ENCODE results near the gene RASGRP4. TPM values are rescaled to one million over a fixed set of nuclear protein-coding genes. Genes with fewer than 3 reads are reported as not detected.
"Not testable (repeated sequence)": the region's sequence is repeated elsewhere in the genome, so short reads cannot be mapped to it uniquely, and the experiment has no call there.

Gene RASGRP4
- total RNA-seq, result 1.5 and 1.8 TPM in 2 replicates

DNA sequence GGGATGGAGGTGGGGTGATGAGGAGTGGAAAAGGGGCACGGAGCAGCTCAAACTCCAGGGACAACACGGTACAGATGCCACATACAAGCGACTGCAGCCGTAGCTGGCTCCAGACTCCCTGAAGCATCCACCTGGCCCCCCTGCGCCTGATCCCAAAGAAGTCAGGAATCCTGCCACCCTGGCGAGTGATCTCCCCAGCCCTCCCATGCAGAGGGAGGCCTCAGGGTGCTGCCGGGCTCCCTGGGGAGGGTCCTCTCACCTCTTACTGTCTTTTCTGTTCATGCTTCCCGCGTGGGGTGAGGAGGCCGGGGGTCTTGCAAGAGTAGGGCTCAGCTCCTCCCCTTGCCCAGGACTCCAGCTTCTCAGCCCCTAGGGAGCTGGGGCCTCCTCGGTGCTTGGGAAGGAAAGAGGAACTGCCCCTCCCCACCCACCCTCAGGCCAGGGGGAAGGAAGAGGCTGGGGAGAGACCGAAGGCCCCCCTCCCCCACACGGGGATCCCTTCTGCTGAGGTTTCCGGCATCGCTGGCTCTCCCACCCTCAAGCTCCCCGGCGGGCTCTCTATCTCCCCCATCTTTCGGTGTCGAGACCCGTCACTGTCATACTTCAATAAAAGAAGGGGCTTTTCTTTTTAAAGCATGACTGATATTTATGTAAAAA, at the start of gene RASGRP4:
RASGRP4 (minus strand) TSS at position 410 of the 657 bp plus-strand sequence; CDS start at position 282, 128 bp downstream.
- no peaks in the 10 kb centered on the region for H3K36me3 Mint-ChIP-seq (ENCODE audit: low read depth)
- peaks cover 32% of the 10 kb centered on the region for H3K4me1 Mint-ChIP-seq (ENCODE audit: low read depth)
- H3K4me3 Mint-ChIP-seq, result peak within 1 kb of the TSS; percentile 51
- H3K27me3 Mint-ChIP-seq (ENCODE audit: insufficient read depth), result peaks cover 2% of the 10 kb centered on the region
- DNase-seq (ENCODE audit: low spot score), result no peak
- H3K27ac Mint-ChIP-seq, result peak within 1 kb of the TSS; percentile 90
- intact Hi-C loops (cut with micrococcal nuclease), result loop anchor here (5.0 kb wide), 1 partner anchor 231 kb away; no protein-coding TSS in a partner anchor
- H3K9me3 Mint-ChIP-seq, result no peaks in the 10 kb centered on the region

DNA sequence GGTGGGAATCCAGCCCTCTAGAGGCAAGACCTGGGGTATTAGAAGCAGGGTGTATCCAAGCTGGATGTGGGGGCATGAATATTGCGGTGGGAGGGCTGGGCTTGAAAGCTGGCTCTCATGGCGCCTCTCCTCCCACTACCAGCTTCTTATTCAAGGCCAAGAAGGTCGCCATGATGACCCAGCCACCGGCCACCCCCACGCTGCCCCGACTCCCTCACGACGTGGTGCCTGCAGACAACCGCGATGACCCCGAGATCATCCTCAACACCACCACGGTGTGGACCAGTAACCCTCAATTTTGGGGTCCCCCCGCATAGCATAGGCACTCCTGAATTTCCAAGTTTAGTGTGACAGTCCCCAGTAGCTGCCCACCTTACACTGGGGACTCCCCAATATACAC, 49.2 kb upstream of the RASGRP4 start:
- no peaks in the 10 kb centered on the region for H3K36me3 Mint-ChIP-seq (ENCODE audit: low read depth)
- H3K27ac Mint-ChIP-seq, result no peak overlapping the region
- no peak for DNase-seq (ENCODE audit: low spot score)
- H3K4me1 Mint-ChIP-seq (ENCODE audit: low read depth), result no peaks in the 10 kb centered on the region
- no peak overlapping the region for H3K4me3 Mint-ChIP-seq
- no peaks in the 10 kb centered on the region for H3K9me3 Mint-ChIP-seq
- intact Hi-C loops (cut with micrococcal nuclease), result no loop called here
- peaks cover 4% of the 10 kb centered on the region for H3K27me3 Mint-ChIP-seq (ENCODE audit: insufficient read depth)

DNA sequence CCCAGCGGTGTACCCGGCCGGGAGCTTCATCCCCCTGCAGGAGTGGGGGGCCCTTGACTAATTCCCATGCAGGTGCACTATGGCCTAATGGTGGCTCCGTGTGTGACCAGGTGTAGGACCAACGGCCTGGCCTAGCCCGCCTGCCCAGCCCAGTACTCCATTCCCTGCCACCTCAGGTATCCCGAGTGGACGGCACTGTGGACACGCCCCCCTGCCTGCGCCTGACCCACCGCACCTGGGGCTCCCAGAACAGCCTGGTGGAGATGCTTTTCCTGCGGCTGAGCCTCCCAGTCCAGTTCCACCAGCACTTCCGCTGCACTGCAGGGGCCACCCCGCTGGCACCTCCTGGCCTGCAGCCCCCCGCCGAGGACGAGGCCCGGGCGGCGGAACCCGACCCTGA, 47.2 kb upstream of the RASGRP4 start:
- Mint-ChIP-seq H3K9me3 (no peaks in the 10 kb centered on the region), H3K36me3 (ENCODE audit: low read depth) (no peaks in the 10 kb centered on the region), H3K27me3 (ENCODE audit: insufficient read depth) (peaks cover 4% of the 10 kb centered on the region), H3K4me3 (no peak overlapping the region), H3K4me1 (ENCODE audit: low read depth) (no peaks in the 10 kb centered on the region), H3K27ac (no peak overlapping the region)
- no peak for DNase-seq (ENCODE audit: low spot score)
- intact Hi-C loops (cut with micrococcal nuclease), result no loop called here

DNA sequence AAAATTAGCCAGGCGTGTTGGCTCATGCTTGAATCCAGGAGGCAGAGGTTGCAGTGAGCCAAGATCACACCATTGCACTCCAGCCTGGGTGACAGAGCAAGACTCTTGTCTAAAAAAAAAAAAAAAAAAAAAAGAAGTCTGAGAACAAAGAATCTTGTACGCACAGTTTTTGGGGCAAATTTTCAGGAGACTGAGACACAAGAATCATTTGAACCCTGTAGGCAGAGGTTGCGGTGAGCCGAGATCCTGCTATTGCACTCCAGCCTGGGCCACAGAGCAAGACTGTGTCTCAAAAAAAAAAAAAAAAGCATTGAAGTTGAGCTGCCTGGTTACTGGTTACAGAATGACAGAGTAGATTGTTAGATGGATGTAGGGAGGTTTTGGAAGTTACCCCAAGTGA, 46.7 kb upstream of the RASGRP4 start:
- H3K36me3 Mint-ChIP-seq (ENCODE audit: low read depth); H3K4me3 Mint-ChIP-seq; DNase-seq (ENCODE audit: low spot score); H3K4me1 Mint-ChIP-seq (ENCODE audit: low read depth); H3K27ac Mint-ChIP-seq; intact Hi-C loops (cut with micrococcal nuclease); H3K9me3 Mint-ChIP-seq; H3K27me3 Mint-ChIP-seq (ENCODE audit: insufficient read depth): not testable (repeated sequence)

GRCh38 chr19:38470788-38471480, 44.9 kb upstream of the RASGRP4 start:
- H3K4me3 Mint-ChIP-seq, result no peak overlapping the region
- no peak for DNase-seq (ENCODE audit: low spot score)
- H3K27me3 Mint-ChIP-seq (ENCODE audit: insufficient read depth), result peaks cover 4% of the 10 kb centered on the region
- intact Hi-C loops (cut with micrococcal nuclease), result no loop called here
- no peaks in the 10 kb centered on the region for H3K36me3 Mint-ChIP-seq (ENCODE audit: low read depth)
- H3K9me3 Mint-ChIP-seq, result no peaks in the 10 kb centered on the region
- H3K4me1 Mint-ChIP-seq (ENCODE audit: low read depth), result no peaks in the 10 kb centered on the region
- no peak overlapping the region for H3K27ac Mint-ChIP-seq

- intact Hi-C loops (cut with micrococcal nuclease), result no loop called here
- H3K4me3 Mint-ChIP-seq, result no peak overlapping the region
- no peak overlapping the region for H3K27ac Mint-ChIP-seq
- no peaks in the 10 kb centered on the region for H3K4me1 Mint-ChIP-seq (ENCODE audit: low read depth)
- H3K36me3 Mint-ChIP-seq (ENCODE audit: low read depth), result no peaks in the 10 kb centered on the region
- H3K27me3 Mint-ChIP-seq (ENCODE audit: insufficient read depth), result peaks cover 4% of the 10 kb centered on the region
- H3K9me3 Mint-ChIP-seq, result no peaks in the 10 kb centered on the region
- DNase-seq (ENCODE audit: low spot score), result no peak
Observed at GRCh38 chr19:38469151-38469550, 43.1 kb upstream of the RASGRP4 start.

DNA sequence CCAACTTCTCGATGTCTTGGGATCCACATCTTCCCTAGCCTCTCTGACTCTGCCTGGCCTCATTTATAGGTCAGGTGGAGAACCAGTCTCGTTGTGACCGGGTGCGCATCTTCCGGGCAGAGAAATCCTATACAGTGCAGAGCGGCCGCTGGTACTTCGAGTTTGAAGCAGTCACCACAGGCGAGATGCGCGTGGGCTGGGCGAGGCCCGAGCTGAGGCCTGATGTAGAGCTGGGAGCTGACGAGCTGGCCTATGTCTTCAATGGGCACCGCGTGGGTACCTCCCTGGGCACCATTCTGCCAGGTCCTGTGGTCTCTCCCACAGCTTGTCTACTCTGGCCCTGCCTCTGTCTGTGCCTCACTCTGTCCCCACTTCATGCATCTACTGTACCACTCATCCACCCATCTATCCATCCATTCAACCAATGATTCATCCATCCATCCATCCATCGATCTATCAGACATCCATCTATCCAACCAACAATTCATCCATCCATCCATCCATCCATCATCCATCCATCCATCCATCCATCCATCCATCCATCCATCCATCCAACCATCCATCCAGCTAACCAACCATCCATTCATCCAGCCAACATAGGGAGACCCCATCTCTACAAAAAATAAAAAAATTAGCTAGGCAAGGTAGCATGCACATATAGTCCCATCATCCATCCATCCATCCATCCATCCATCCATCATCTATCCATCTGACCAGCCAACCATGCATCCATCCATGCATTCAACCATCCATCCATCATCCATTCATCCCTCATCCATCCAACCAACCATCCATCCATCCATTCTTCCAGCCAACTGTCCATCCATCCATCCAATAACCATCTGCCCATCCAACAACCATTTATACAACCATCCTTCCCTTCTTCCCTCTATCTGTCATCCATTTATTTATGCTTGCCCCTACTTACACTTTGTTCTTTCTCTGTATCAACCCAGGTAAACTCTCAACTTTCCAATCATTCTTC, 41.8 kb upstream of the RASGRP4 start:
- intact Hi-C loops (cut with micrococcal nuclease), result no loop called here
- H3K9me3 Mint-ChIP-seq, result no peaks in the 10 kb centered on the region
- no peaks in the 10 kb centered on the region for H3K36me3 Mint-ChIP-seq (ENCODE audit: low read depth)

GRCh38 chr19:38466050-38466449, 40.0 kb upstream of the RASGRP4 start:
- no peak overlapping the region for H3K4me3 Mint-ChIP-seq
- H3K27me3 Mint-ChIP-seq (ENCODE audit: insufficient read depth), result peaks cover 2% of the 10 kb centered on the region
- no peaks in the 10 kb centered on the region for H3K36me3 Mint-ChIP-seq (ENCODE audit: low read depth)
- intact Hi-C loops (cut with micrococcal nuclease), result no loop called here
- H3K27ac Mint-ChIP-seq, result no peak overlapping the region
- DNase-seq (ENCODE audit: low spot score), result no peak
- no peaks in the 10 kb centered on the region for H3K9me3 Mint-ChIP-seq
- no peaks in the 10 kb centered on the region for H3K4me1 Mint-ChIP-seq (ENCODE audit: low read depth)

More for the DNA sequence above, 41.8 kb upstream of the RASGRP4 start:
- Mint-ChIP-seq H3K27ac (no peak overlapping the region), H3K4me1 (ENCODE audit: low read depth) (no peaks in the 10 kb centered on the region), H3K27me3 (ENCODE audit: insufficient read depth) (peaks cover 4% of the 10 kb centered on the region), H3K4me3 (no peak overlapping the region)
- DNase-seq (ENCODE audit: low spot score), result no peak

GRCh38 chr19:38464421-38465082, 38.5 kb upstream of the RASGRP4 start:
- intact Hi-C loops (cut with micrococcal nuclease), result no loop called here
- Mint-ChIP-seq H3K27me3 (ENCODE audit: insufficient read depth) (no peaks in the 10 kb centered on the region), H3K4me3 (no peak overlapping the region), H3K9me3 (no peaks in the 10 kb centered on the region), H3K4me1 (ENCODE audit: low read depth) (no peaks in the 10 kb centered on the region), H3K27ac (no peak overlapping the region), H3K36me3 (ENCODE audit: low read depth) (no peaks in the 10 kb centered on the region)
- DNase-seq (ENCODE audit: low spot score), result no peak

GRCh38 chr19:38463365-38463764, 37.3 kb upstream of the RASGRP4 start:
- no peak for DNase-seq (ENCODE audit: low spot score)
- Mint-ChIP-seq H3K4me3 (no peak overlapping the region), H3K36me3 (ENCODE audit: low read depth) (no peaks in the 10 kb centered on the region), H3K4me1 (ENCODE audit: low read depth) (no peaks in the 10 kb centered on the region), H3K27ac (no peak overlapping the region), H3K27me3 (ENCODE audit: insufficient read depth) (peaks cover 2% of the 10 kb centered on the region), H3K9me3 (no peaks in the 10 kb centered on the region)
- intact Hi-C loops (cut with micrococcal nuclease), result no loop called here

GRCh38 chr19:38458991-38459390, 33.0 kb upstream of the RASGRP4 start:
- Mint-ChIP-seq H3K36me3 (ENCODE audit: low read depth) (no peaks in the 10 kb centered on the region), H3K4me1 (ENCODE audit: low read depth) (no peaks in the 10 kb centered on the region), H3K27me3 (ENCODE audit: insufficient read depth) (peaks cover 2% of the 10 kb centered on the region), H3K27ac (no peak overlapping the region), H3K4me3 (no peak overlapping the region), H3K9me3 (no peaks in the 10 kb centered on the region)
- DNase-seq (ENCODE audit: low spot score), result no peak
- intact Hi-C loops (cut with micrococcal nuclease), result no loop called here

GRCh38 chr19:38457690-38458405, 31.8 kb upstream of the RASGRP4 start:
- Mint-ChIP-seq H3K4me1 (ENCODE audit: low read depth) (no peaks in the 10 kb centered on the region), H3K4me3 (no peak overlapping the region), H3K27ac (no peak overlapping the region), H3K9me3 (no peaks in the 10 kb centered on the region), H3K36me3 (ENCODE audit: low read depth) (no peaks in the 10 kb centered on the region), H3K27me3 (ENCODE audit: insufficient read depth) (peaks cover 2% of the 10 kb centered on the region)
- intact Hi-C loops (cut with micrococcal nuclease), result no loop called here
- DNase-seq (ENCODE audit: low spot score), result no peak

Measured in activated T-helper 1 cell treated with anti-CD3 and anti-CD28 coated beads, Interleukin-12 subunit alpha, Interleukin-12 subunit beta, Interleukin-2, Interleukin-4 antibody, amounts not matched to agents 30 ng/mL and 10 ng/mL and 1 ng/mL, durations not matched to agents 14 hours and 24 hours and 36 hours (primary cell).